ENCODE data around the gene KLHL29.

DNA sequence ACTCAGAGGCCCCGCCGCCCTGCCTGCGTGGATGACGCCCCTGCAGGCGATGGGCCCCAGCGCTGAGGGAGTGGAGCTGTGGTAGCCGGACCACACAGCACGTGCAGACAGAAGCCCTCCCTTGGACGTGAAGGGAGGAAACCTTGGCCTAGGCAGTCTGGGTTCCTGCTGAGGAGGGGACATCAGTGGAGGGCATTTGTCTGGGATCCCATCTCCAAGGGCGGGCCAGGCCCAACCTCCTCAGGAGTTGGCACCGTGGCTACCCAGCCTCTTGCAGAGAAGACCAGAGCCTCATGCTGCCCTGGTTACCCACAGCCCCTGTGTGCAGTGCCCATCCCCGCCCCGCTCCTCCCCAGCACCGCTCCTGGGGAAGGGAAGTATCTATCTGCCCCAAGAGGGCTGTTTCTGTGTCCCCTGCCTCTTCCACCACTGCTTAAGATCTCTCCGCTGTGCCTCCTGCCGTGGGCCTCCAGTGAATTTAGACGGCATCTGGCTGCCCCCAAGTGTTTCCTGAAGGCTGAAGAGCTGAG, 241.8 kb downstream of the KLHL29 start:
- TF ChIP-seq, protein P1, sequence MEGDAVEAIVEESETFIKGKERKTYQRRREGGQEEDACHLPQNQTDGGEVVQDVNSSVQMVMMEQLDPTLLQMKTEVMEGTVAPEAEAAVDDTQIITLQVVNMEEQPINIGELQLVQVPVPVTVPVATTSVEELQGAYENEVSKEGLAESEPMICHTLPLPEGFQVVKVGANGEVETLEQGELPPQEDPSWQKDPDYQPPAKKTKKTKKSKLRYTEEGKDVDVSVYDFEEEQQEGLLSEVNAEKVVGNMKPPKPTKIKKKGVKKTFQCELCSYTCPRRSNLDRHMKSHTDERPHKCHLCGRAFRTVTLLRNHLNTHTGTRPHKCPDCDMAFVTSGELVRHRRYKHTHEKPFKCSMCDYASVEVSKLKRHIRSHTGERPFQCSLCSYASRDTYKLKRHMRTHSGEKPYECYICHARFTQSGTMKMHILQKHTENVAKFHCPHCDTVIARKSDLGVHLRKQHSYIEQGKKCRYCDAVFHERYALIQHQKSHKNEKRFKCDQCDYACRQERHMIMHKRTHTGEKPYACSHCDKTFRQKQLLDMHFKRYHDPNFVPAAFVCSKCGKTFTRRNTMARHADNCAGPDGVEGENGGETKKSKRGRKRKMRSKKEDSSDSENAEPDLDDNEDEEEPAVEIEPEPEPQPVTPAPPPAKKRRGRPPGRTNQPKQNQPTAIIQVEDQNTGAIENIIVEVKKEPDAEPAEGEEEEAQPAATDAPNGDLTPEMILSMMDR (conservative IDR thresholded peaks at IDR 0.05) = no peak
- TF ChIP-seq ZFX (IDR thresholded peaks at IDR 0.05) = no peak
